Adipocyte (in vitro differentiated cells): ENCODE data around the gene ANKMY2.

Experiments
- DNase-seq: peaks from one replicate; pipeline ENCODE4 v3.0.0-alpha.2; 2015; ENCODE audit warnings: low read depth
- H3K27me3 ChIP-seq: replicated peaks from 2 replicates; pipeline ENCODE4 v1.7.0; 2013; ENCODE audit warnings: mild to moderate bottlenecking, low read length, moderate library complexity; ENCODE audit not compliant: control insufficient read depth, insufficient read depth
- H3K36me3 ChIP-seq: 2 replicates; pipeline ENCODE4 v1.7.0; 2013; ENCODE audit warnings: low read length, mild to moderate bottlenecking, moderate library complexity; ENCODE audit not compliant: control insufficient read depth, insufficient read depth, severe bottlenecking
- H3K4me1 ChIP-seq: 2 replicates; pipeline ENCODE4 v1.7.0; 2013; ENCODE audit warnings: mild to moderate bottlenecking, low read length, moderate library complexity; ENCODE audit not compliant: control insufficient read depth, insufficient read depth
- H3K4me3 ChIP-seq: 2 replicates; pipeline ENCODE4 v1.7.0; 2013; ENCODE audit warnings: mild to moderate bottlenecking, low read length, moderate library complexity
- H3K9ac ChIP-seq: 2 replicates; pipeline ENCODE4 v1.7.0; 2013; ENCODE audit warnings: mild to moderate bottlenecking, low read length, moderate library complexity
- H3K9me3 ChIP-seq: 2 replicates; pipeline ENCODE4 v1.7.0; 2013; ENCODE audit warnings: mild to moderate bottlenecking, low read length, moderate library complexity; ENCODE audit not compliant: control insufficient read depth

Gene ANKMY2

GRCh38 chr7:16644636-16645592 is 640 bp downstream of the ANKMY2 start:
- peak overlapping the region; percentile 88 for H3K4me3 ChIP-seq
- peak overlapping the region; percentile 88 for H3K9ac ChIP-seq
- DNase-seq: peak; percentile 71
- H3K9me3 ChIP-seq: no peaks in the 10 kb centered on the region
- H3K4me1 ChIP-seq: peaks cover 23% of the 10 kb centered on the region
- no peaks in the 10 kb centered on the region for H3K27me3 ChIP-seq
- H3K36me3 ChIP-seq: no peaks in the 10 kb centered on the region

GRCh38 chr7:16644157-16644556 is 1.4 kb downstream of the ANKMY2 start:
- Histone ChIP-seq H3K4me1 (peaks cover 23% of the 10 kb centered on the region), H3K9ac (peak overlapping the region; percentile 88), H3K4me3 (peak overlapping the region; percentile 88), H3K9me3 (no peaks in the 10 kb centered on the region), H3K27me3 (no peaks in the 10 kb centered on the region), H3K36me3 (no peaks in the 10 kb centered on the region)
- DNase-seq: no peak

GRCh38 chr7:16638282-16639280 is 7.0 kb downstream of the ANKMY2 start:
- Histone ChIP-seq H3K9ac (no peak overlapping the region), H3K9me3 (no peaks in the 10 kb centered on the region), H3K27me3 (no peaks in the 10 kb centered on the region), H3K36me3 (no peaks in the 10 kb centered on the region), H3K4me3 (no peak overlapping the region), H3K4me1 (peaks cover 37% of the 10 kb centered on the region)
- no peak for DNase-seq

GRCh38 chr7:16637379-16637778 is 8.2 kb downstream of the ANKMY2 start:
- Histone ChIP-seq H3K4me1 (peaks cover 37% of the 10 kb centered on the region), H3K9me3 (no peaks in the 10 kb centered on the region), H3K36me3 (no peaks in the 10 kb centered on the region), H3K27me3 (no peaks in the 10 kb centered on the region), H3K9ac (no peak overlapping the region), H3K4me3 (peak overlapping the region; percentile 30)
- DNase-seq: peak; percentile 43

- H3K27me3 ChIP-seq: no peaks in the 10 kb centered on the region
- peak; percentile 81 for DNase-seq
- peaks cover 37% of the 10 kb centered on the region for H3K4me1 ChIP-seq
- peaks cover 2% of the 10 kb centered on the region for H3K36me3 ChIP-seq
- H3K4me3 ChIP-seq: no peak overlapping the region
- no peaks in the 10 kb centered on the region for H3K9me3 ChIP-seq
- no peak overlapping the region for H3K9ac ChIP-seq
Observed at GRCh38 chr7:16636555-16637101, 8.9 kb downstream of the ANKMY2 start.

GRCh38 chr7:16634271-16634738 is 11.2 kb downstream of the ANKMY2 start:
- Histone ChIP-seq H3K9me3 (no peaks in the 10 kb centered on the region), H3K27me3 (no peaks in the 10 kb centered on the region), H3K4me3 (peak overlapping the region; percentile 71), H3K9ac (peak overlapping the region; percentile 20), H3K36me3 (peaks cover 10% of the 10 kb centered on the region), H3K4me1 (peaks cover 37% of the 10 kb centered on the region)
- no peak for DNase-seq

- Histone ChIP-seq H3K9me3 (no peaks in the 10 kb centered on the region), H3K36me3 (peaks cover 14% of the 10 kb centered on the region), H3K27me3 (no peaks in the 10 kb centered on the region), H3K4me3 (no peak overlapping the region), H3K4me1 (peaks cover 24% of the 10 kb centered on the region), H3K9ac (no peak overlapping the region)
- DNase-seq: no peak
Observed at GRCh38 chr7:16630654-16631053, 14.9 kb downstream of the ANKMY2 start.

GRCh38 chr7:16627236-16627635 is 18.3 kb downstream of the ANKMY2 start:
- H3K4me3 ChIP-seq: no peak overlapping the region
- H3K36me3 ChIP-seq: peaks cover 42% of the 10 kb centered on the region
- no peaks in the 10 kb centered on the region for H3K9me3 ChIP-seq
- H3K4me1 ChIP-seq: peaks cover 9% of the 10 kb centered on the region
- no peak for DNase-seq
- H3K9ac ChIP-seq: no peak overlapping the region
- H3K27me3 ChIP-seq: no peaks in the 10 kb centered on the region

- Histone ChIP-seq H3K4me3 (no peak overlapping the region), H3K9me3 (no peaks in the 10 kb centered on the region), H3K36me3 (peaks cover 47% of the 10 kb centered on the region), H3K9ac (no peak overlapping the region), H3K4me1 (peaks cover 9% of the 10 kb centered on the region), H3K27me3 (no peaks in the 10 kb centered on the region)
- no peak for DNase-seq
Observed at GRCh38 chr7:16626388-16626787, 19.2 kb downstream of the ANKMY2 start.

- Histone ChIP-seq H3K27me3 (no peaks in the 10 kb centered on the region), H3K4me1 (no peaks in the 10 kb centered on the region), H3K36me3 (peaks cover 75% of the 10 kb centered on the region), H3K9ac (no peak overlapping the region), H3K4me3 (no peak overlapping the region), H3K9me3 (peaks cover 7% of the 10 kb centered on the region)
- no peak for DNase-seq
Observed at GRCh38 chr7:16619979-16620408, 25.6 kb downstream of the ANKMY2 start.
